ENCODE results near the gene MYO1D. TPM values are rescaled to one million over a fixed set of nuclear protein-coding genes. Genes with fewer than 3 reads are reported as not detected.
"Not testable (repeated sequence)": the region's sequence is repeated elsewhere in the genome, so short reads cannot be mapped to it uniquely, and the experiment has no call there.

Gene MYO1D
- total RNA-seq, 2 experiments from 2014 or later, result 8.7 to 8.8 TPM

GRCh38 chr17:32831627-32832243 lies 45.2 kb downstream of the MYO1D start:
- Mint-ChIP-seq H3K4me1 (peaks cover 11% of the 10 kb centered on the region), H3K27me3 (peaks cover 14% of the 10 kb centered on the region), H3K36me3 (ENCODE audit: low read depth) (no peaks in the 10 kb centered on the region), H3K27ac (no peak overlapping the region), H3K9me3 (ENCODE audit: low read depth) (no peaks in the 10 kb centered on the region), H3K4me3 (no peak overlapping the region)
- intact Hi-C loops (cut with DNase I, micrococcal nuclease), result no loop called here
- ChIA-PET POLR2A (no interaction called here), CTCF (interaction anchor here (0.7 to 1.7 kb wide), 2 partner anchors 53 to 79 kb away, joined by 3 read pairs; no protein-coding TSS in a partner anchor)
- ATAC-seq (no peak), DNase-seq (no peak)

- DNase-seq, result no peak
- intact Hi-C loops (cut with DNase I, micrococcal nuclease), result no loop called here
- Mint-ChIP-seq H3K4me1 (peaks cover 11% of the 10 kb centered on the region), H3K27me3 (peaks cover 14% of the 10 kb centered on the region), H3K4me3 (no peak overlapping the region), H3K36me3 (ENCODE audit: low read depth) (no peaks in the 10 kb centered on the region), H3K27ac (no peak overlapping the region), H3K9me3 (ENCODE audit: low read depth) (no peaks in the 10 kb centered on the region)
- POLR2A ChIA-PET, result no interaction called here
- no peak for ATAC-seq
- CTCF ChIA-PET, result interaction anchor here (0.7 to 1.7 kb wide), 3 partner anchors 53 to 106 kb away, joined by 3 read pairs; no protein-coding TSS in a partner anchor
These were observed 45.7 kb downstream of the MYO1D start for GRCh38 chr17:32831223-32831622.

- no peak for ATAC-seq
- no peak overlapping the region for H3K27ac Mint-ChIP-seq
- H3K4me3 Mint-ChIP-seq, result no peak overlapping the region
- intact Hi-C loops (cut with DNase I, micrococcal nuclease), result no loop called here
- POLR2A ChIA-PET, result no interaction called here
- H3K27me3 Mint-ChIP-seq, result peaks cover 15% of the 10 kb centered on the region
- H3K36me3 Mint-ChIP-seq (ENCODE audit: low read depth), result no peaks in the 10 kb centered on the region
- CTCF ChIA-PET, result interaction anchor here (0.6 kb wide), 1 partner anchor 47 kb away, joined by 3 read pairs; no protein-coding TSS in a partner anchor
- H3K4me1 Mint-ChIP-seq, result peaks cover 11% of the 10 kb centered on the region
- DNase-seq, result no peak
- H3K9me3 Mint-ChIP-seq (ENCODE audit: low read depth), result no peaks in the 10 kb centered on the region
These were observed 48.1 kb downstream of the MYO1D start for GRCh38 chr17:32828822-32829221.

- intact Hi-C loops (cut with DNase I, micrococcal nuclease), result no loop called here
These were observed 49.7 kb downstream of the MYO1D start for GRCh38 chr17:32827227-32827626.

GRCh38 chr17:32826076-32826475 lies 50.8 kb downstream of the MYO1D start:
- no peak for DNase-seq
- H3K9me3 Mint-ChIP-seq (ENCODE audit: low read depth), result no peaks in the 10 kb centered on the region
- intact Hi-C loops (cut with DNase I, micrococcal nuclease), result no loop called here
- H3K4me1 Mint-ChIP-seq, result peaks cover 13% of the 10 kb centered on the region
- no peak overlapping the region for H3K4me3 Mint-ChIP-seq
- no peaks in the 10 kb centered on the region for H3K36me3 Mint-ChIP-seq (ENCODE audit: low read depth)
- ChIA-PET POLR2A (no interaction called here), CTCF (interaction anchor here (0.8 kb wide), 1 partner anchor 50 kb away, joined by 3 read pairs; no protein-coding TSS in a partner anchor)
- peaks cover 22% of the 10 kb centered on the region for H3K27me3 Mint-ChIP-seq
- H3K27ac Mint-ChIP-seq, result no peak overlapping the region
- no peak for ATAC-seq

More at GRCh38 chr17:32827227-32827626, 49.7 kb downstream of the MYO1D start:
- H3K36me3 Mint-ChIP-seq (ENCODE audit: low read depth), result no peaks in the 10 kb centered on the region
- ATAC-seq (no peak), DNase-seq (no peak)
- peaks cover 11% of the 10 kb centered on the region for H3K4me1 Mint-ChIP-seq
- H3K27me3 Mint-ChIP-seq, result peaks cover 18% of the 10 kb centered on the region
- no peaks in the 10 kb centered on the region for H3K9me3 Mint-ChIP-seq (ENCODE audit: low read depth)
- H3K27ac Mint-ChIP-seq, result no peak overlapping the region
- POLR2A ChIA-PET, result no interaction called here
- CTCF ChIA-PET, result no interaction called here
- H3K4me3 Mint-ChIP-seq, result no peak overlapping the region

- Mint-ChIP-seq H3K4me3 (no peak overlapping the region), H3K9me3 (ENCODE audit: low read depth) (no peaks in the 10 kb centered on the region), H3K27me3 (peaks cover 30% of the 10 kb centered on the region), H3K4me1 (peaks cover 13% of the 10 kb centered on the region), H3K36me3 (ENCODE audit: low read depth) (peaks cover 2% of the 10 kb centered on the region), H3K27ac (no peak overlapping the region)
- intact Hi-C loops (cut with DNase I, micrococcal nuclease), result no loop called here
- CTCF ChIA-PET, result interaction anchor here (1.5 kb wide), 1 partner anchor 53 kb away, joined by 5 read pairs; no protein-coding TSS in a partner anchor
- no peak for ATAC-seq
- POLR2A ChIA-PET, result no interaction called here
- DNase-seq, result no peak
These were observed 52.6 kb downstream of the MYO1D start for GRCh38 chr17:32824334-32824733.

- H3K9me3 Mint-ChIP-seq (ENCODE audit: low read depth), result no peaks in the 10 kb centered on the region
- no peak overlapping the region for H3K27ac Mint-ChIP-seq
- no peak overlapping the region for H3K4me3 Mint-ChIP-seq
- ChIA-PET CTCF (no interaction called here), POLR2A (no interaction called here)
- peaks cover 5% of the 10 kb centered on the region for H3K4me1 Mint-ChIP-seq
- intact Hi-C loops (cut with DNase I, micrococcal nuclease), result no loop called here
- ATAC-seq (no peak), DNase-seq (no peak)
- H3K27me3 Mint-ChIP-seq, result peaks cover 25% of the 10 kb centered on the region
- peaks cover 2% of the 10 kb centered on the region for H3K36me3 Mint-ChIP-seq (ENCODE audit: low read depth)
These were observed 53.9 kb downstream of the MYO1D start for GRCh38 chr17:32822996-32823395.

- H3K27me3 Mint-ChIP-seq, result peaks cover 23% of the 10 kb centered on the region
- H3K36me3 Mint-ChIP-seq (ENCODE audit: low read depth); H3K9me3 Mint-ChIP-seq (ENCODE audit: low read depth); POLR2A ChIA-PET; ATAC-seq; intact Hi-C loops (cut with DNase I, micrococcal nuclease); H3K4me1 Mint-ChIP-seq; CTCF ChIA-PET; H3K4me3 Mint-ChIP-seq; H3K27ac Mint-ChIP-seq: not testable (repeated sequence)
- DNase-seq, result peak; percentile 31
These were observed 54.7 kb downstream of the MYO1D start for GRCh38 chr17:32821987-32822934.

- Mint-ChIP-seq H3K27ac (no peak overlapping the region), H3K27me3 (peaks cover 17% of the 10 kb centered on the region), H3K4me1 (peaks cover 2% of the 10 kb centered on the region), H3K36me3 (ENCODE audit: low read depth) (peaks cover 2% of the 10 kb centered on the region), H3K4me3 (no peak overlapping the region), H3K9me3 (ENCODE audit: low read depth) (no peaks in the 10 kb centered on the region)
- DNase-seq (no peak), ATAC-seq (no peak)
- POLR2A ChIA-PET, result no interaction called here
- intact Hi-C loops (cut with DNase I, micrococcal nuclease), result no loop called here
- CTCF ChIA-PET, result no interaction called here
These were observed 56.5 kb downstream of the MYO1D start for GRCh38 chr17:32820440-32820839.

GRCh38 chr17:32819787-32820186 lies 57.1 kb downstream of the MYO1D start:
- Mint-ChIP-seq H3K9me3 (ENCODE audit: low read depth) (no peaks in the 10 kb centered on the region), H3K4me1 (peaks cover 2% of the 10 kb centered on the region), H3K36me3 (ENCODE audit: low read depth) (peaks cover 2% of the 10 kb centered on the region), H3K27me3 (peaks cover 17% of the 10 kb centered on the region), H3K27ac (no peak overlapping the region), H3K4me3 (no peak overlapping the region)
- ChIA-PET POLR2A (no interaction called here), CTCF (interaction anchor here (0.6 kb wide), 1 partner anchor 262 kb away, joined by 3 read pairs; no protein-coding TSS in a partner anchor)
- intact Hi-C loops (cut with DNase I, micrococcal nuclease), result loop anchor here in 1 of 2 experiments (10.0 kb wide), 1 partner anchor 65 kb away; no protein-coding TSS in a partner anchor
- ATAC-seq, result no peak
- DNase-seq, result no peak

- Mint-ChIP-seq H3K9me3 (ENCODE audit: low read depth) (no peaks in the 10 kb centered on the region), H3K4me3 (no peak overlapping the region), H3K27me3 (peaks cover 16% of the 10 kb centered on the region), H3K27ac (no peak overlapping the region), H3K4me1 (peaks cover 2% of the 10 kb centered on the region), H3K36me3 (ENCODE audit: low read depth) (peaks cover 2% of the 10 kb centered on the region)
- POLR2A ChIA-PET, result no interaction called here
- ATAC-seq, result no peak
- CTCF ChIA-PET, result interaction anchor here (0.6 to 0.7 kb wide), 2 partner anchors 16 to 263 kb away, joined by 3 read pairs; no protein-coding TSS in a partner anchor
- intact Hi-C loops (cut with DNase I, micrococcal nuclease), result loop anchor here in 1 of 2 experiments (10.0 kb wide), 1 partner anchor 64 kb away; no protein-coding TSS in a partner anchor
- DNase-seq, result no peak
These were observed 57.9 kb downstream of the MYO1D start for GRCh38 chr17:32819035-32819434.
